Lower leg skin (tissue), 3 donors: ENCODE results near the gene MUS81.

Experiments used
- POLR2A ChIP-seq, 2 donors: fragments of 450-650 bp; IDR thresholded peaks; one replicate each; pipeline ENCODE4 v1.6.1; 2016 to 2017; ENCODE audit warnings: antibody characterized with exemption in 2 of 2, mild to moderate bottlenecking in 1 of 2, moderate library complexity in 1 of 2
- TF ChIP-seq, protein P1 (sequence below), 3 donors: fragments of 450-650 bp; IDR thresholded peaks; one replicate each; pipeline ENCODE4 v1.5.1; 2016; ENCODE audit warnings: antibody characterized with exemption in 3 of 3, mild to moderate bottlenecking in 3 of 3, moderate library complexity in 2 of 3

DNA sequence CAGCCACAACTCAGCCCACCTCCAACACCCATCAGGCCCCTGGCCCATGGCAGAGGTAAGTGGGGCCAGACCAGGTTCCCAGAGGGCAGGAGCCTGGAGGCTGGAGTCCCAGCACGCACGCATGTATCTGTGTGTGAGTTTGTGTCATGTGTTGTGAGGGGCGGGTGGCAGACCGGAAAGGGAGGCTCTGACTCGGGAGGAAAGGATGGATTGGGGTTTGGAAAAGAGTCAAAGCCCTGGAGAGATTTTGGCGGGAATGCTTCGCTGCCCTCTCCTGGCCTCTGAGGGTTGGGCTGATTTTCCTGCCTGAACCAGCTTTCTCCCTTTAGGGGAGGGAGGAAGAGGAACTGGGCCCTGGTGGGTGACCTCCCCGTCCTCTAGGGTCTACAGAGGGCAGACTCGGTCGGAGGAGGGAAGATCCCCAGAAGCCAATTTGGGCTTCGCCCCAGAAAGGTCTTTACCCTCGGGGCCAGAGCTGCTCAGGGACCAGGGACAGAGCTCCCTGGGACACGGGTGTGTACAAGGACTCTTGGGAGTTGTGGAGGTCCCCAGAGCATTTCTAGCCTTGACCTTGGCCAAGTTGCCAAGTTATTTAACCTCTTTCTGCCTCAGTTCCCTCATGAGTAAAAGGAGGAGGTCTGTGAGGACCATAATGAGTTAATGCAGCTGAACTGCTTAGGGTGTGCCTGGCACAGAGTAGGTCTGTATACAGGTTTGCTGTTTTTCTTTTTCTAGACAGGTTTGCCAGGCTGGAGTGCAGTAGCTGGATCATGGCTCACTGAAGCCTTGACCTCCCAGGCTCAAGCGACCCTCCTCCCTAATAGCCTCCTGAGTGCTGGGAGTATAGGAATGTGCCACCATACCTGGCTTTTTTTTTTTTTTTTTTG, 51.7 kb downstream of the MUS81 start:
- TF ChIP-seq, protein P1, sequence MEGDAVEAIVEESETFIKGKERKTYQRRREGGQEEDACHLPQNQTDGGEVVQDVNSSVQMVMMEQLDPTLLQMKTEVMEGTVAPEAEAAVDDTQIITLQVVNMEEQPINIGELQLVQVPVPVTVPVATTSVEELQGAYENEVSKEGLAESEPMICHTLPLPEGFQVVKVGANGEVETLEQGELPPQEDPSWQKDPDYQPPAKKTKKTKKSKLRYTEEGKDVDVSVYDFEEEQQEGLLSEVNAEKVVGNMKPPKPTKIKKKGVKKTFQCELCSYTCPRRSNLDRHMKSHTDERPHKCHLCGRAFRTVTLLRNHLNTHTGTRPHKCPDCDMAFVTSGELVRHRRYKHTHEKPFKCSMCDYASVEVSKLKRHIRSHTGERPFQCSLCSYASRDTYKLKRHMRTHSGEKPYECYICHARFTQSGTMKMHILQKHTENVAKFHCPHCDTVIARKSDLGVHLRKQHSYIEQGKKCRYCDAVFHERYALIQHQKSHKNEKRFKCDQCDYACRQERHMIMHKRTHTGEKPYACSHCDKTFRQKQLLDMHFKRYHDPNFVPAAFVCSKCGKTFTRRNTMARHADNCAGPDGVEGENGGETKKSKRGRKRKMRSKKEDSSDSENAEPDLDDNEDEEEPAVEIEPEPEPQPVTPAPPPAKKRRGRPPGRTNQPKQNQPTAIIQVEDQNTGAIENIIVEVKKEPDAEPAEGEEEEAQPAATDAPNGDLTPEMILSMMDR (IDR thresholded peaks at IDR 0.05): no peak
- no peak for TF ChIP-seq POLR2A (IDR thresholded peaks at IDR 0.05)
